GM19438 (cell line): ENCODE measurements around the gene ADGRF1.
"Not testable (repeated sequence)": the region's sequence is repeated elsewhere in the genome, so short reads cannot be mapped to it uniquely, and the experiment has no call there.

Experiments
- ATAC-seq: cut with Tn5 transposase; IDR thresholded peaks from one replicate; pipeline ENCODE4 v1.9.1; 2021; ENCODE audit warnings: low read depth; ENCODE audit not compliant: unreplicated experiment

ADGRF1 gene

GRCh38 chr6:47062346-47062745, 20.2 kb upstream of the ADGRF1 start:
- no peak for ATAC-seq

- no peak for ATAC-seq
Measured at GRCh38 chr6:47061309-47062300, 19.5 kb upstream of the ADGRF1 start.

- ATAC-seq, result no peak
Measured at GRCh38 chr6:47059216-47059885, 17.2 kb upstream of the ADGRF1 start.

GRCh38 chr6:47057830-47058540, 15.9 kb upstream of the ADGRF1 start:
- no peak for ATAC-seq

- no peak for ATAC-seq
Measured at GRCh38 chr6:47056832-47057231, 14.7 kb upstream of the ADGRF1 start.

- not testable (repeated sequence) for ATAC-seq
Measured at GRCh38 chr6:47054302-47054701, 12.2 kb upstream of the ADGRF1 start.

- no peak for ATAC-seq
Measured at GRCh38 chr6:47048638-47049037, 6.5 kb upstream of the ADGRF1 start.

- ATAC-seq, result peak; percentile 64
Measured at GRCh38 chr6:47047479-47048407, 5.6 kb upstream of the ADGRF1 start.

- ATAC-seq, result no peak
Measured at GRCh38 chr6:47047097-47047478, 5.0 kb upstream of the ADGRF1 start.

- ATAC-seq, result no peak
Measured at GRCh38 chr6:47044397-47044796, 2.3 kb upstream of the ADGRF1 start.

- no peak for ATAC-seq
Measured at GRCh38 chr6:47043286-47043685, 1.2 kb upstream of the ADGRF1 start.

- no peak for ATAC-seq
Measured at GRCh38 chr6:47041741-47042140, 391 bp downstream of the ADGRF1 start.

- ATAC-seq, result no peak
Measured at GRCh38 chr6:47034926-47035325, 7.2 kb downstream of the ADGRF1 start.

GRCh38 chr6:47034421-47034820, 7.7 kb downstream of the ADGRF1 start:
- ATAC-seq, result no peak

- no peak for ATAC-seq
Measured at GRCh38 chr6:47032974-47033765, 9.0 kb downstream of the ADGRF1 start.

GRCh38 chr6:47031656-47032055, 10.5 kb downstream of the ADGRF1 start:
- ATAC-seq, result no peak

GRCh38 chr6:47029865-47030561, 12.1 kb downstream of the ADGRF1 start:
- no peak for ATAC-seq

GRCh38 chr6:47028835-47029360, 13.2 kb downstream of the ADGRF1 start:
- no peak for ATAC-seq
